ENCODE measurements around the gene PCSK7. TPM values are rescaled to one million over a fixed set of nuclear protein-coding genes. Genes with fewer than 3 reads are reported as not detected.
"Not testable (repeated sequence)": the region's sequence is repeated elsewhere in the genome, so short reads cannot be mapped to it uniquely, and the experiment has no call there.

Gene PCSK7
- total RNA-seq, 1 donor from 2014 or later = 66.0 TPM

DNA sequence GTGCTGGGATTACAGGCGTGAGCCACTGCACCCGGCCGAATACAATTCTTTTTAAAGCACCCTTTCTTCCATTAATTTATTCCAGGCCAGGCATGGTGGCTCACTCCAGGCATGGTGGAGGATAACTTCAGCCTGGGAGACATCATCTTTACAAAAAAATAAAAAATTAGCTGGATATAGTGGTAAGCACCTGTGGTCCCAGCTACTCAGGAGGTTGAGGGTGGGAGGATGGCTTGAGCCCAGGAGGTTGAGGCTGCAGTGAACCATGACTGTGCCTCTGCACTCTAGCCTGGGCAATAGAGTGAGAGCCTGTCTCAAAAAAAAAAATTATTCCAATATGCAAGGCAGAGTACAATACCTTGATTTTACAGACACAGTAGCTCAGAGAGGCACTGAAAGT is 21.3 kb downstream of the PCSK7 start:
- no peak overlapping the region for H3K4me3 Mint-ChIP-seq
- H3K36me3 Mint-ChIP-seq = peaks cover 27% of the 10 kb centered on the region
- no peaks in the 10 kb centered on the region for H3K27me3 Mint-ChIP-seq (ENCODE audit: low read depth)
- TF ChIP-seq, protein P1, sequence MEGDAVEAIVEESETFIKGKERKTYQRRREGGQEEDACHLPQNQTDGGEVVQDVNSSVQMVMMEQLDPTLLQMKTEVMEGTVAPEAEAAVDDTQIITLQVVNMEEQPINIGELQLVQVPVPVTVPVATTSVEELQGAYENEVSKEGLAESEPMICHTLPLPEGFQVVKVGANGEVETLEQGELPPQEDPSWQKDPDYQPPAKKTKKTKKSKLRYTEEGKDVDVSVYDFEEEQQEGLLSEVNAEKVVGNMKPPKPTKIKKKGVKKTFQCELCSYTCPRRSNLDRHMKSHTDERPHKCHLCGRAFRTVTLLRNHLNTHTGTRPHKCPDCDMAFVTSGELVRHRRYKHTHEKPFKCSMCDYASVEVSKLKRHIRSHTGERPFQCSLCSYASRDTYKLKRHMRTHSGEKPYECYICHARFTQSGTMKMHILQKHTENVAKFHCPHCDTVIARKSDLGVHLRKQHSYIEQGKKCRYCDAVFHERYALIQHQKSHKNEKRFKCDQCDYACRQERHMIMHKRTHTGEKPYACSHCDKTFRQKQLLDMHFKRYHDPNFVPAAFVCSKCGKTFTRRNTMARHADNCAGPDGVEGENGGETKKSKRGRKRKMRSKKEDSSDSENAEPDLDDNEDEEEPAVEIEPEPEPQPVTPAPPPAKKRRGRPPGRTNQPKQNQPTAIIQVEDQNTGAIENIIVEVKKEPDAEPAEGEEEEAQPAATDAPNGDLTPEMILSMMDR (IDR thresholded peaks at IDR 0.05; ENCODE audit: unreplicated experiment) = no peak
- DNase-seq (ENCODE audit: low spot score in 2 of 2, unreplicated experiment in 2 of 2) = no peak
- H3K4me1 Mint-ChIP-seq = no peaks in the 10 kb centered on the region
- no peaks in the 10 kb centered on the region for H3K9me3 Mint-ChIP-seq
- no peak overlapping the region for H3K27ac Mint-ChIP-seq

DNA sequence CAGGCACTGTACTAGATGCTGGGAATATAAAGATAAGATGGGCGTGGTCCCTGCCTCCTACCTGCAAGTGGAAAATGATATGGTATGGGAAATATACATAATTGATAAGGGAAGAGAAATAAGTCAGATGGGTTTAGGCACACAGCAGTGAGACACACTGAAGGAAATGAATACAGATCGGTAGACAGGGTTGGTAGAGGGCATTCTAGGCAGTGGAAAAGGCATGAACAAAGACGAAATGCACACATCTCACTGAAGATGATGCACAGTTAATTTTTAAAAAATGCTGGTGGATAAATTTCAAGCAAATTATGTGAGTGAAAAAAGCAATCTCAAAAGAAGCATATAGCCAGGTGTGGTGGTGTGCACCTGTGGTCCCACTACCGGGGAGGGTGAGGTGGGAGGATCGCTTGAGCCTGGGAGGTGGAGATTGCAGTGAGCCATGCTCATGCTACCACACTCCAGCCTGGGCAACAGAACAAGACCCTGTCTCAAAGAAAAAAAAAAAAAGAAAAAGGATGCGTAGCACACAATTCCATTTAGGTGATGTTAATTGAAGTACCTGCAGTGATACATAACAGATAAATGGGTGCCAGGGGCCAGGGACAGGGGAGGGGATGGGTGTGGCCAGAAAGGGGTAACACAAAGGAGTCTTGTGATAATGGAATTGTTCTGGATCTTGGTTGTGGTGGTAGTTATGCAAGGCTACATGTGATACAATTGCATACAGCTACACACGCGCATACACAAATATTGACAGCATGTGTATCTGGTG is 22.3 kb downstream of the PCSK7 start:
- peaks cover 33% of the 10 kb centered on the region for H3K36me3 Mint-ChIP-seq
- not testable (repeated sequence) for H3K27ac Mint-ChIP-seq; H3K4me3 Mint-ChIP-seq; H3K4me1 Mint-ChIP-seq; H3K27me3 Mint-ChIP-seq (ENCODE audit: low read depth); H3K9me3 Mint-ChIP-seq; DNase-seq (ENCODE audit: low spot score in 2 of 2, unreplicated experiment in 2 of 2)

DNA sequence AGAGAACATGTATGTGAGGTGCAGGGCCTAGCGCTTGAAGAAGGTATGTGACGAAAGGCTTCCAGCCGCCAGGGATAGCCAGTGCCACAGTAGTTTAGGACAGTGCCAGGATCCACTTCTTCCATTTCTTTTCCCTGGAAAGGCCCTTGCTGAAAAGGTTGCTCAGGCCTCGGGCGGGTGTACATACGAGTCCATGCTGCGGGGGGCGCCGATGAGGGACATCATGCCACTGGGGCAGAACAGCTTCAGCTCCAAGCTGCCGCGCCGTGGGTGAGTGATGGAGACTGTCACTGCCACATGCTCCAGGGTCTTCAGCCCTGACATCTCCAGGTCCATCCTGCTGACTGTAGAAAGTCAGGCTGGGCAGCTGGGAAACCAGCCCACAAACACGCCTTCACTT is 23.2 kb downstream of the PCSK7 start:
- H3K27me3 Mint-ChIP-seq (ENCODE audit: low read depth); H3K4me1 Mint-ChIP-seq; H3K27ac Mint-ChIP-seq; H3K9me3 Mint-ChIP-seq; DNase-seq (ENCODE audit: low spot score in 2 of 2, unreplicated experiment in 2 of 2); H3K4me3 Mint-ChIP-seq: not testable (repeated sequence)
- peaks cover 28% of the 10 kb centered on the region for H3K36me3 Mint-ChIP-seq

DNA sequence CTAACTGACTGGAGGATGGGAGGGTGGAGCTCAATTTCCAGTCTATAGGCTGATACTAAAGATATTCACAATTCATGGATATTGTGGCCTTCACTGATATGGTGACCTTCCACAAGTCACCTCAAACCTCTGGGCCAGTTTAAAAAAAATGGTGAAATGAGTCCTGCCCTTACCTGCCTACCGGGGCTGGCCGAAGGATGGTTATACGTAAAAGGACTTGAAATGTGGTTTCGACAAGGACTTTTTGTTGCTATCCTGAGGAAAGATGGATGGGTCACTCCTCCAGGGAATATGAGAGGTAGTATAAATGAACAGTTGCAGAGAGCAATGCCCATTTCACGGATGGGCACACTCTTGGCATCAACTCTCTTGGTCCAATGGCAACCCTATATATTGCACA is 24.4 kb downstream of the PCSK7 start:
- H3K27ac Mint-ChIP-seq; H3K4me1 Mint-ChIP-seq; DNase-seq (ENCODE audit: low spot score in 2 of 2, unreplicated experiment in 2 of 2); H3K4me3 Mint-ChIP-seq; H3K27me3 Mint-ChIP-seq (ENCODE audit: low read depth); H3K9me3 Mint-ChIP-seq: not testable (repeated sequence)
- H3K36me3 Mint-ChIP-seq = peaks cover 19% of the 10 kb centered on the region

DNA sequence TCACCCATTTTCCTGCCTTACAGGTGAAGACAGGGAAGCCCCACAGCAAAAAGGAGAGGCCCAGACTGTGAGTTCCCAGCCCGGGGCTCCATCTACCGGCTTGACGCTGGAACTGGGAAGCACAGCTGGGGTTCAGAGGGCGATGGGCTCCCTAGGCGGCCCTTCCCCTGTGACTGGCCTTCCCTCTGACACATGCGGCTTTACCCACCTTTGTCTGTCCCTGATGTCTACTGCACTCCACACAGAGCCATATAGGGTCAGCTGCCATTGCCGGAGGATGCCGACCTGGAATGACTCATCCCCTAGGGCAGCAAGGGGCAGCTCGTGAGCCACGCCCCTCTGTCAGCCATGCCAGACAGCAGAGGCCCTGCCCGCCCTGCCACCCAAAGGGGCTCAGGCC is 25.0 kb downstream of the PCSK7 start:
- H3K4me1 Mint-ChIP-seq; DNase-seq (ENCODE audit: low spot score in 2 of 2, unreplicated experiment in 2 of 2); H3K27me3 Mint-ChIP-seq (ENCODE audit: low read depth); H3K4me3 Mint-ChIP-seq; H3K9me3 Mint-ChIP-seq; H3K27ac Mint-ChIP-seq: not testable (repeated sequence)
- H3K36me3 Mint-ChIP-seq = peaks cover 19% of the 10 kb centered on the region

DNA sequence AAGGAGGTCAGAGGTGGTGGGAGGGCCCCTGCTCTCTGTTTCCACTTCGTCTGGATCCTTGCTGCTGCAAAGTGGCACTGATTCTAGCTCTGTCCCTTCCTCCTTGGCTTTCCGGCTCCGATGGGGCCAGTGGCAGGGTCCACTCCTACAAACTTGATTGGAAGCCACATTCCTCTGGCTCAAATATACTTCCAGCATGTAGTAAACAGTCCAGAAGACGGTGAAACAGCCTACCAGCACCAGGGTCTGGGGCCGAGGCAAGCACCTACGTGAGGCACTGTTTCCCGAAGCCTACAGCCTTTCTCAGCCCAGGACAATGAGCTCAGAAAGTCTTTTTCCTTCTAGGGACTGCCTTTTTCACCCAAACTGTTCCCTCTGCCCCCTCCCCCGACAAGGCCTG is 25.8 kb downstream of the PCSK7 start:
- not testable (repeated sequence) for H3K4me3 Mint-ChIP-seq

DNA sequence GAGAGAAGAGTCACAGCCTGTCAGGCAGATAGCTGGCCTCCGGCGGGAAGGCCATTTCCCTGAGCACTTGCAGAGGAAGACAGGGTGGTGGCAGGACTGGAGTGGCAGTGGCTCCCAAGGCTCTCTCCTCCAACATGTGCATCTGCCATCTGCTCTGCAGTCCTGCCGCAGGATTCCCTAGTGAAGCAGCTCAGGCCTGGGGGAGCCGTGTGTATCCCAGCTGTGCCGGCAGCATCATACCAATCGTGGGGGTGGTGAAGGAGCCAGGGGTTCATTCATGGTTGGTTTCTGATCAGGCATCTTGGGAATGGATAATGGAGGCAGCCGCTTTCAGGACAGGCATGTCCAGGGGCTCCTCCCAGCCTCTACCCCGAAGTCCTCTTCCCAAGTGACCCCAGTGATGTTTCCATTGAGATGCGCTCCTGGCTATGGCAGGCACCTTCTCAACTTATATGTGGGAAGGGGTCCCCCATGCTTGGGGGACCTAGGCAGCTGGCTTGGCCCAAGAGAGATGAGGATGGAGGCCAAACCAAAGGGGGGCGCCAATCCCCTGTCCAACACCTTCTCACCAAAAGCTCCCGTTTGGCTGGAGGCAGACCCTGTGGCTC is 26.6 kb downstream of the PCSK7 start:
- Mint-ChIP-seq H3K9me3 (no peaks in the 10 kb centered on the region), H3K27ac (no peak overlapping the region), H3K36me3 (peaks cover 15% of the 10 kb centered on the region), H3K27me3 (ENCODE audit: low read depth) (no peaks in the 10 kb centered on the region), H3K4me1 (peaks cover 6% of the 10 kb centered on the region), H3K4me3 (no peak overlapping the region)
- DNase-seq (ENCODE audit: low spot score in 2 of 2, unreplicated experiment in 2 of 2) = no peak
- TF ChIP-seq, protein P1 (IDR thresholded peaks at IDR 0.05; ENCODE audit: unreplicated experiment) = no peak

More for the DNA sequence above, 25.8 kb downstream of the PCSK7 start:
- not testable (repeated sequence) for H3K4me1 Mint-ChIP-seq; H3K27me3 Mint-ChIP-seq (ENCODE audit: low read depth); DNase-seq (ENCODE audit: low spot score in 2 of 2, unreplicated experiment in 2 of 2); H3K9me3 Mint-ChIP-seq
- H3K27ac Mint-ChIP-seq = peak overlapping the region; percentile 34
- H3K36me3 Mint-ChIP-seq = peaks cover 15% of the 10 kb centered on the region

DNA sequence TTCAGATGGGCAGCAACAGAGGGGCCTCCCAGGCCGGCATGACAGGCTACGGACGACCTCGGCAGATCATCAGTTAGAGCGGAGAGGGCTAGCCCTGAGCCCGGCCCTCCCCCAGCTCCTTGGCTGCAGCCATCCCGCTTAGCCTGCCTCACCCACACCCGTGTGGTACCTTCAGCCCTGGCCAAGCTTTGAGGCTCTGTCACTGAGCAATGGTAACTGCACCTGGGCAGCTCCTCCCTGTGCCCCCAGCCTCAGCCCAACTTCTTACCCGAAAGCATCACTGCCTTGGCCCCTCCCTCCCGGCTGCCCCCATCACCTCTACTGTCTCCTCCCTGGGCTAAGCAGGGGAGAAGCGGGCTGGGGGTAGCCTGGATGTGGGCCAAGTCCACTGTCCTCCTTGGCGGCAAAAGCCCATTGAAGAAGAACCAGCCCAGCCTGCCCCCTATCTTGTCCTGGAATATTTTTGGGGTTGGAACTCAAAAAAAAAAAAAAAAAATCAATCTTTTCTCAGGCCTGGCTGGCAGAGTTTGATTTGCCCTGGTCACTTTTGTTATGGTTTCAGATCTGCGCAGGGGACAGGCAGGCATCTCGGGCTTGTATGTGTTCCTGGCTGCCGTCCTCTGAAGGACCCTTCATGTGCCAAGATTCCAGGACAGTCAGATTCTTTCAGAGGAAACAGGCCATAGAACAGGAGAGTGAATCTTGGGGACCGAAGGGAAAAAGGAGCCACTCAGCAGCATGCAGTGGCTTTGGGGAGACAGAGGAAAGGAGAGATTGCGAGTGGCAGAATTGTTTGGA is 27.4 kb downstream of the PCSK7 start:
- TF ChIP-seq, protein P1 (IDR thresholded peaks at IDR 0.05; ENCODE audit: unreplicated experiment) = no peak
- Mint-ChIP-seq H3K36me3 (peaks cover 11% of the 10 kb centered on the region), H3K4me3 (no peak overlapping the region), H3K27ac (peak overlapping the region; percentile 7), H3K4me1 (peaks cover 12% of the 10 kb centered on the region), H3K9me3 (no peaks in the 10 kb centered on the region), H3K27me3 (ENCODE audit: low read depth) (no peaks in the 10 kb centered on the region)
- DNase-seq (ENCODE audit: low spot score in 2 of 2, unreplicated experiment in 2 of 2) = no peak
